ENCODE measurements around the gene NOS2.

The NOS2 gene

GRCh38 chr17:27818401-27819105 is 18.2 kb upstream of the NOS2 start:
- no peak for FAIRE-seq

GRCh38 chr17:27817731-27818130 is 17.4 kb upstream of the NOS2 start:
- no peak for FAIRE-seq

GRCh38 chr17:27816946-27817345 is 16.6 kb upstream of the NOS2 start:
- FAIRE-seq, result no peak

GRCh38 chr17:27811961-27812360 is 11.6 kb upstream of the NOS2 start:
- FAIRE-seq, result no peak

- no peak for FAIRE-seq
Observed at GRCh38 chr17:27810902-27811557, 10.7 kb upstream of the NOS2 start.

- FAIRE-seq, result no peak
Observed at GRCh38 chr17:27810211-27810901, 10.0 kb upstream of the NOS2 start.

GRCh38 chr17:27809555-27809954 is 9.2 kb upstream of the NOS2 start:
- no peak for FAIRE-seq

- no peak for FAIRE-seq
Observed at GRCh38 chr17:27808628-27809027, 8.3 kb upstream of the NOS2 start.

- FAIRE-seq, result no peak
Observed at GRCh38 chr17:27807567-27808470, 7.5 kb upstream of the NOS2 start.

- FAIRE-seq, result no peak
Observed at GRCh38 chr17:27805520-27806146, 5.3 kb upstream of the NOS2 start.

- no peak for FAIRE-seq
Observed at GRCh38 chr17:27804113-27804512, 3.8 kb upstream of the NOS2 start.

- FAIRE-seq, result no peak
Observed at GRCh38 chr17:27802962-27803680, 2.8 kb upstream of the NOS2 start.

GRCh38 chr17:27802033-27802432 is 1.7 kb upstream of the NOS2 start:
- FAIRE-seq, result no peak

GRCh38 chr17:27798376-27798775 is 2.0 kb downstream of the NOS2 start:
- FAIRE-seq, result no peak

GRCh38 chr17:27797390-27798091 is 2.8 kb downstream of the NOS2 start:
- FAIRE-seq, result no peak

- no peak for FAIRE-seq
Observed at GRCh38 chr17:27793906-27794569, 6.3 kb downstream of the NOS2 start.

- no peak for FAIRE-seq
Observed at GRCh38 chr17:27793168-27793905, 7.0 kb downstream of the NOS2 start.

- FAIRE-seq, result no peak
Observed at GRCh38 chr17:27792095-27792494, 8.2 kb downstream of the NOS2 start.

- no peak for FAIRE-seq
Observed at GRCh38 chr17:27788919-27789318, 11.4 kb downstream of the NOS2 start.

Measured in TTC549 (cell line).